ENCODE measurements around the gene HCN2.

HCN2 gene

GRCh38 chr19:645912-646778, 56.5 kb downstream of the HCN2 start:
- no peak overlapping the region for H3K4me3 ChIP-seq (ENCODE audit: low read depth, low read length)
- TF ChIP-seq CTCF (IDR thresholded peaks at IDR 0.05; ENCODE audit: low read depth, low read length, missing control alignments) = no peak
- no peak for DNase-seq (ENCODE audit: low read depth)

- no peak for TF ChIP-seq CTCF (IDR thresholded peaks at IDR 0.05; ENCODE audit: low read depth, low read length, missing control alignments)
- H3K4me3 ChIP-seq (ENCODE audit: low read depth, low read length) = no peak overlapping the region
- DNase-seq (ENCODE audit: low read depth) = no peak
Observed at GRCh38 chr19:646779-647565, 57.3 kb downstream of the HCN2 start.

- no peak for TF ChIP-seq CTCF (IDR thresholded peaks at IDR 0.05; ENCODE audit: low read depth, low read length, missing control alignments)
- DNase-seq (ENCODE audit: low read depth) = no peak
- no peak overlapping the region for H3K4me3 ChIP-seq (ENCODE audit: low read depth, low read length)
Observed at GRCh38 chr19:647566-648284, 58.0 kb downstream of the HCN2 start.

- TF ChIP-seq CTCF (IDR thresholded peaks at IDR 0.05; ENCODE audit: low read depth, low read length, missing control alignments) = no peak
- no peak for DNase-seq (ENCODE audit: low read depth)
- H3K4me3 ChIP-seq (ENCODE audit: low read depth, low read length) = no peak overlapping the region
Observed at GRCh38 chr19:648305-648704, 58.6 kb downstream of the HCN2 start.

GRCh38 chr19:648904-649801, 59.5 kb downstream of the HCN2 start:
- no peak for DNase-seq (ENCODE audit: low read depth)
- H3K4me3 ChIP-seq (ENCODE audit: low read depth, low read length) = no peak overlapping the region

More at GRCh38 chr19:648904-649801, 59.5 kb downstream of the HCN2 start:
- TF ChIP-seq CTCF (IDR thresholded peaks at IDR 0.05; ENCODE audit: low read depth, low read length, missing control alignments) = no peak

Data from GM12864 (cell line).